Measurements from ENCODE around the gene AUTS2.

- no peak for TF ChIP-seq CTCF (conservative IDR thresholded peaks at IDR 0.05 in 1 of 2, IDR thresholded peaks at IDR 0.05 in 1 of 2; ENCODE audit: low read depth in 1 of 2, low read length in 2 of 2)
- TF ChIP-seq EZH2 (IDR thresholded peaks at IDR 0.05; ENCODE audit: low read length, missing control alignments) = no peak
These were observed 1195.5 kb downstream of the AUTS2 start for GRCh38 chr7:70793821-70794220.
